Liver (tissue), 9 donors: ENCODE measurements around the gene CBLC. TPM values are rescaled to one million over a fixed set of nuclear protein-coding genes. Genes with fewer than 3 reads are reported as not detected.
A peak's percentile ranks its signal among the peaks of the same experiment; 100 is the strongest.

ENCODE experiments used
- DNase-seq: peaks from one replicate; pipeline ENCODE4 v3.0.0-alpha.2; 2017; ENCODE audit warnings: low spot score
- H3K27ac ChIP-seq, 2 donors: one replicate each; pipeline ENCODE4 v1.7.0; 2013; ENCODE audit warnings: inconsistent platforms in 2 of 2, low read length in 2 of 2, control low read depth in 1 of 2, low read depth in 1 of 2, mild to moderate bottlenecking in 1 of 2
- H3K27me3 ChIP-seq, 4 donors: one replicate each; pipeline versions ENCODE4 v1.6.1 to v1.7.0; 2013; ENCODE audit warnings: low read length in 3 of 4, inconsistent platforms in 1 of 4, mild to moderate bottlenecking in 1 of 4, moderate library complexity in 1 of 4; ENCODE audit not compliant: control insufficient read depth in 4 of 4, insufficient read depth in 4 of 4
- H3K36me3 ChIP-seq, 4 donors: one replicate each; pipeline versions ENCODE4 v1.6.1 to v1.7.0; 2013; ENCODE audit warnings: low read length in 3 of 4, mild to moderate bottlenecking in 3 of 4, low read depth in 1 of 4, moderate library complexity in 1 of 4; ENCODE audit not compliant: control insufficient read depth in 4 of 4, insufficient read depth in 3 of 4
- H3K4me1 ChIP-seq, 4 donors: one replicate each; pipeline versions ENCODE4 v1.6.1 to v1.7.0; 2013; ENCODE audit warnings: low read length in 3 of 4, mild to moderate bottlenecking in 3 of 4, moderate library complexity in 1 of 4; ENCODE audit not compliant: control insufficient read depth in 4 of 4, insufficient read depth in 4 of 4
- H3K4me3 ChIP-seq, 3 donors: one replicate each; pipeline versions ENCODE4 v1.6.1 to v1.7.0; 2013; ENCODE audit warnings: low read length in 3 of 3, control low read depth in 1 of 3, low read depth in 1 of 3, mild to moderate bottlenecking in 1 of 3
- H3K9ac ChIP-seq, 2 donors: one replicate each; pipeline ENCODE4 v1.7.0; 2013; ENCODE audit warnings: low read length in 2 of 2, mild to moderate bottlenecking in 2 of 2, moderate library complexity in 2 of 2, control low read depth in 1 of 2, low read depth in 1 of 2
- H3K9me3 ChIP-seq, 4 donors: one replicate each; pipeline versions ENCODE4 v1.6.1 to v1.7.0; 2013; ENCODE audit warnings: low read length in 3 of 4; ENCODE audit not compliant: control insufficient read depth in 4 of 4
- EGR1 ChIP-seq, 2 donors: IDR thresholded peaks; 2 replicates each; pipeline ENCODE4 v1.6.1; 2016 to 2018; ENCODE audit warnings: antibody characterized with exemption in 2 of 2, low read depth in 2 of 2
- FOXA1 ChIP-seq: IDR thresholded peaks from 2 replicates; pipeline ENCODE4 v1.6.1; 2016; ENCODE audit warnings: antibody characterized with exemption
- FOXA2 ChIP-seq: IDR thresholded peaks from 2 replicates; pipeline ENCODE4 v1.6.1; 2016; ENCODE audit warnings: antibody characterized with exemption
- GABPA ChIP-seq, 2 donors: IDR thresholded peaks in 1 of 2; conservative IDR thresholded peaks in 1 of 2; 2 replicates each; pipeline ENCODE4 v1.6.1; 2016; ENCODE audit warnings: antibody characterized with exemption in 2 of 2, mild to moderate bottlenecking in 1 of 2, moderate library complexity in 1 of 2
- HNF4A ChIP-seq, 2 donors: conservative IDR thresholded peaks; 2 replicates each; pipeline ENCODE4 v1.6.1; 2016; ENCODE audit warnings: antibody characterized with exemption in 2 of 2, mild to moderate bottlenecking in 2 of 2
- HNF4G ChIP-seq: IDR thresholded peaks from 2 replicates; pipeline ENCODE4 v1.6.1; 2016; ENCODE audit warnings: antibody characterized with exemption
- JUND ChIP-seq, 2 donors: IDR thresholded peaks; 2 replicates each; pipeline ENCODE4 v1.6.1; 2016; ENCODE audit warnings: antibody characterized with exemption in 2 of 2
- NR2F2 ChIP-seq: IDR thresholded peaks from 2 replicates; pipeline ENCODE4 v1.6.1; 2016; ENCODE audit warnings: antibody characterized with exemption
- RXRA ChIP-seq, 2 donors: IDR thresholded peaks; 2 replicates each; pipeline ENCODE4 v1.6.1; 2017 to 2018; ENCODE audit warnings: antibody characterized with exemption in 2 of 2, mild to moderate bottlenecking in 1 of 2
- SP1 ChIP-seq: IDR thresholded peaks from 2 replicates; pipeline ENCODE4 v1.6.1; 2018; ENCODE audit warnings: antibody characterized with exemption, mild to moderate bottlenecking
- TAF1 ChIP-seq: conservative IDR thresholded peaks from 2 replicates; pipeline ENCODE4 v1.6.1; 2016; ENCODE audit warnings: antibody characterized with exemption, mild to moderate bottlenecking
- YY1 ChIP-seq: IDR thresholded peaks from 2 replicates; pipeline ENCODE4 v1.6.1; 2016; ENCODE audit warnings: antibody characterized with exemption, mild to moderate bottlenecking
- WGBS: extraction: QIAGEN DNeasy Blood & Tissue Kit; methylation state at CpG from one replicate; pipeline ENCODE4 v1.1.7; 2013; 5-methylcytosine and 5-hydroxymethylcytosine counted together
- polyA plus RNA-seq, 2 donors: library from polyadenylated mRNA; stranded (reverse) in 1 of 2; unstranded in 1 of 2; fragments of 200-250 nt in 1 of 2; fragments of >200 nt in 1 of 2; fragmentation: Nextera tagmentation in 1 of 2; extraction: Ambion mirVana in 1 of 2; gene quantifications; one replicate each; pipeline versions ENCODE4 v1.2.1 to v1.2.3, GENCODE V29; 2013 to 2015
- total RNA-seq, 2 donors: library from RNA; depleted of rRNA; stranded (reverse); fragments of >200 nt; gene quantifications; one replicate each; pipeline ENCODE4 v1.2.3, GENCODE V29; 2014
- TF ChIP-seq, protein P1 (sequence below): IDR thresholded peaks from 2 replicates; pipeline ENCODE4 v1.6.1; 2016; ENCODE audit warnings: antibody characterized with exemption
- TF ChIP-seq, protein P2 (sequence below): fragments of 150-350 bp; IDR thresholded peaks from 2 replicates; pipeline ENCODE4 v1.5.1; 2017; ENCODE audit warnings: improper control_type of control experiment, low read depth, low read length; ENCODE audit not compliant: missing input control
- TF ChIP-seq, protein P3 (sequence below): IDR thresholded peaks from 2 replicates; pipeline ENCODE4 v1.6.1; 2016; ENCODE audit warnings: antibody characterized with exemption
- TF ChIP-seq, protein P4 (sequence below): IDR thresholded peaks from 2 replicates; pipeline ENCODE4 v1.6.1; 2016; ENCODE audit warnings: antibody characterized with exemption
- donor health status: healthy.
- donor health status: healthy.
- donor health status: healthy.
- donor health status: healthy.
- donor health status: healthy.

The CBLC gene
- total and polyA plus RNA-seq, 4 donors, result 2.1 to 14.0 (median 8.8) TPM

DNA sequence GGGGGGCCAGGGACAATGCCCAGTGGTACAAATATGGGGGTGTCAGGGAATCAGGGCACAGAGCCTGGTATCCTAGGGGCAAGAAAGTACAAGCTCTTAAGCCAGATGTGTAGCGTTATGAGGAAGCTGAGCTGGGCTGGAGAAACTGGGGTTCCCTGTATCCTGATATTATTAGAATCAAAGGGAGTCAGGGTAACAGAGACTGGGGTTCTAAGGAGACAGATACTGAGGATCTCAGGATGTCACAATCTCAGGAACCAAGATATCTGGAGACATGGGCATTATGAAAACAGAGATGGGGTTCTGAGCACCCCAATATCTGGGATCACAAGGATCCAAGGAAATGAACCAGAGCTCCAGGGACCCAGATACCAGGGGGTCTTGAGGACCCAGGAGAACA is 28.4 kb upstream of the CBLC start (continued):
- TF ChIP-seq, protein P1, sequence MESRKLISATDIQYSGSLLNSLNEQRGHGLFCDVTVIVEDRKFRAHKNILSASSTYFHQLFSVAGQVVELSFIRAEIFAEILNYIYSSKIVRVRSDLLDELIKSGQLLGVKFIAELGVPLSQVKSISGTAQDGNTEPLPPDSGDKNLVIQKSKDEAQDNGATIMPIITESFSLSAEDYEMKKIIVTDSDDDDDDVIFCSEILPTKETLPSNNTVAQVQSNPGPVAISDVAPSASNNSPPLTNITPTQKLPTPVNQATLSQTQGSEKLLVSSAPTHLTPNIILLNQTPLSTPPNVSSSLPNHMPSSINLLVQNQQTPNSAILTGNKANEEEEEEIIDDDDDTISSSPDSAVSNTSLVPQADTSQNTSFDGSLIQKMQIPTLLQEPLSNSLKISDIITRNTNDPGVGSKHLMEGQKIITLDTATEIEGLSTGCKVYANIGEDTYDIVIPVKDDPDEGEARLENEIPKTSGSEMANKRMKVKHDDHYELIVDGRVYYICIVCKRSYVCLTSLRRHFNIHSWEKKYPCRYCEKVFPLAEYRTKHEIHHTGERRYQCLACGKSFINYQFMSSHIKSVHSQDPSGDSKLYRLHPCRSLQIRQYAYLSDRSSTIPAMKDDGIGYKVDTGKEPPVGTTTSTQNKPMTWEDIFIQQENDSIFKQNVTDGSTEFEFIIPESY, result no peak
- no peak for TF ChIP-seq HNF4A (conservative IDR thresholded peaks at IDR 0.05)
- TF ChIP-seq YY1, result no peak
- TF ChIP-seq, protein P2, sequence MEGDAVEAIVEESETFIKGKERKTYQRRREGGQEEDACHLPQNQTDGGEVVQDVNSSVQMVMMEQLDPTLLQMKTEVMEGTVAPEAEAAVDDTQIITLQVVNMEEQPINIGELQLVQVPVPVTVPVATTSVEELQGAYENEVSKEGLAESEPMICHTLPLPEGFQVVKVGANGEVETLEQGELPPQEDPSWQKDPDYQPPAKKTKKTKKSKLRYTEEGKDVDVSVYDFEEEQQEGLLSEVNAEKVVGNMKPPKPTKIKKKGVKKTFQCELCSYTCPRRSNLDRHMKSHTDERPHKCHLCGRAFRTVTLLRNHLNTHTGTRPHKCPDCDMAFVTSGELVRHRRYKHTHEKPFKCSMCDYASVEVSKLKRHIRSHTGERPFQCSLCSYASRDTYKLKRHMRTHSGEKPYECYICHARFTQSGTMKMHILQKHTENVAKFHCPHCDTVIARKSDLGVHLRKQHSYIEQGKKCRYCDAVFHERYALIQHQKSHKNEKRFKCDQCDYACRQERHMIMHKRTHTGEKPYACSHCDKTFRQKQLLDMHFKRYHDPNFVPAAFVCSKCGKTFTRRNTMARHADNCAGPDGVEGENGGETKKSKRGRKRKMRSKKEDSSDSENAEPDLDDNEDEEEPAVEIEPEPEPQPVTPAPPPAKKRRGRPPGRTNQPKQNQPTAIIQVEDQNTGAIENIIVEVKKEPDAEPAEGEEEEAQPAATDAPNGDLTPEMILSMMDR, result no peak

DNA sequence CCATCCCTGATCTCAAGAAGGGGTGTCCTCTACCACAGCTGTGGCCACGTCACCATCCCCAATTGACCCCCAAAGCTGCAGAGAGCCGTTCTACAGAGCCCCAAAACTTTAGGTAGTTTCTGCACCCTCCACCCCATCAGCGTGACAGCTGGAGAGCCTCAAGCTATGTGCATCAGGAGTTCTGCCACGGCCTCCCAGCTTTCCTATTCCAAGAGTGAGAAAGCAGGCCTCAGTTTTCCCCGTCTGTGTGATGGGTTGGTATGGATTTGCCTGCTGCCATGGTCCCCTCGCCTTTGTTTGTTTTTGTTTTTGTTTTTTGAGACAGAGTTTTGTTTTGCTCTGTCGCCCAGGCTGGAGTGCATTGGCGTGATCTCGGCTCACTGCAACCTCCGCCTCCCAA is 27.7 kb upstream of the CBLC start:
- no peaks in the 10 kb centered on the region for H3K27me3 ChIP-seq
- H3K27ac ChIP-seq, result peak overlapping the region; percentile 85 to 94
- DNase-seq, result no peak
- peaks cover 18 to 61% (median 38%) of the 10 kb centered on the region in 4 donors for H3K4me1 ChIP-seq
- no peaks in the 10 kb centered on the region for H3K9me3 ChIP-seq
- peaks cover 6 to 18% (median 9%) of the 10 kb centered on the region in 4 donors for H3K36me3 ChIP-seq
- no peak for TF ChIP-seq NR2F2
- no peak for TF ChIP-seq FOXA1
- no peak for TF ChIP-seq HNF4A (conservative IDR thresholded peaks at IDR 0.05)
- TF ChIP-seq RXRA (IDR thresholded peaks at IDR 0.05), result no peak
- TF ChIP-seq JUND (IDR thresholded peaks at IDR 0.05), result no peak
- no peak for TF ChIP-seq EGR1 (IDR thresholded peaks at IDR 0.05; ENCODE audit: low read depth in 2 of 2)
- TF ChIP-seq TAF1, result no peak
- TF ChIP-seq, protein P3, sequence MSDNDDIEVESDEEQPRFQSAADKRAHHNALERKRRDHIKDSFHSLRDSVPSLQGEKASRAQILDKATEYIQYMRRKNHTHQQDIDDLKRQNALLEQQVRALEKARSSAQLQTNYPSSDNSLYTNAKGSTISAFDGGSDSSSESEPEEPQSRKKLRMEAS, result no peak
- TF ChIP-seq, protein P2, result no peak
- TF ChIP-seq, protein P4, sequence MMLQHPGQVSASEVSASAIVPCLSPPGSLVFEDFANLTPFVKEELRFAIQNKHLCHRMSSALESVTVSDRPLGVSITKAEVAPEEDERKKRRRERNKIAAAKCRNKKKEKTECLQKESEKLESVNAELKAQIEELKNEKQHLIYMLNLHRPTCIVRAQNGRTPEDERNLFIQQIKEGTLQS, result no peak
- no peak for TF ChIP-seq HNF4G
- peak overlapping the region; percentile 93 to 98 (median 96) for H3K4me3 ChIP-seq
- 31% methylated on average over 10 of the region's 10 CpGs for WGBS
- H3K9ac ChIP-seq, result peak overlapping the region; percentile 98 to 99

DNA sequence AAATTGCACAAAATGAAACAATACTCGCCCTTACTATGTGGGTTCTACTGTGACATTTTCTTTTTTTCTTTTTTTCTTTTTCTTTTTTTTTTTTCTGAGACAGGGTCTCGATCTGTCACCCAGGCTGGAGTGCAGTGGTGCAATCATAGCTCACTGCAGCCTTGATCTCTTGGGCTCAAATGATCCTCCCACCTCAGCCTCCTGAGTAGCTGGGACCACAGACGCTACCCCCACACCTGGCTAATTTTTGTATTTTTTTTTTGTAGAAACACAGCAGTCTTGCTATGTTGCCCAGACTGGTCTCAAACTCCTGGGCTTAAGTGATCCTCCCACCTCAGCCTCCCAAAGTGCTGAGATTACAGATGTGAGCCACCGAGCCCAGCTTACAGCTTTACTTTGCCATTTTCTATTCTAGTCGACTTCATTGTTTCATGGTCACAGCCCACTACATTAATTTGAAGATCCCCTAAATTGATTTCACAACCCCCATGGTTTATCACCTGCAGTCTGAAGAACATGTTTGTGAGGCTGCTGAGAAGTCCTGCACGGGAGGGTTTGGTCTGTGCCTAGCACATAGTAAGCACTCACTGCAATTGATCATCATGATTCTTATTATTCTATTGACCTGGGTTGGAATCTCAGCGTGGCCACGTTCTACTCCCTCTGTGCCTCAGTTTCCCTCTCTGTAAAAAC is 25.4 kb upstream of the CBLC start:
- peak overlapping the region; percentile 4 to 10 for H3K9ac ChIP-seq
- H3K9me3 ChIP-seq, result no peaks in the 10 kb centered on the region
- H3K36me3 ChIP-seq, result peaks cover 8 to 27% (median 17%) of the 10 kb centered on the region in 4 donors
- peaks cover 23 to 54% (median 39%) of the 10 kb centered on the region in 4 donors for H3K4me1 ChIP-seq
- peak overlapping the region; percentile 60 to 98 (median 96) for H3K4me3 ChIP-seq
- no peaks in the 10 kb centered on the region for H3K27me3 ChIP-seq
- DNase-seq, result no peak
- WGBS, result 48% methylated on average over 8 of the region's 8 CpGs
- peak overlapping the region; percentile 85 to 92 for H3K27ac ChIP-seq
- no peak for TF ChIP-seq FOXA1
- no peak for TF ChIP-seq FOXA2
- no peak for TF ChIP-seq RXRA (IDR thresholded peaks at IDR 0.05)
- TF ChIP-seq EGR1 (IDR thresholded peaks at IDR 0.05; ENCODE audit: low read depth in 2 of 2), result no peak
- no peak for TF ChIP-seq HNF4A (conservative IDR thresholded peaks at IDR 0.05)
- TF ChIP-seq NR2F2, result no peak
- no peak for TF ChIP-seq HNF4G
- no peak for TF ChIP-seq JUND (IDR thresholded peaks at IDR 0.05)
- TF ChIP-seq, protein P3, result no peak
- no peak for TF ChIP-seq GABPA (IDR thresholded peaks at IDR 0.05 in 1 of 2, conservative IDR thresholded peaks at IDR 0.05 in 1 of 2)
- TF ChIP-seq, protein P2, result no peak
- TF ChIP-seq YY1, result no peak
- TF ChIP-seq, protein P1, result no peak
- no peak for TF ChIP-seq SP1
